Measurements from ENCODE around the gene PHOX2A. TPM values are rescaled to one million over a fixed set of nuclear protein-coding genes. Genes with fewer than 3 reads are reported as not detected.
A peak's percentile ranks its signal among the peaks of the same experiment; 100 is the strongest.

PHOX2A gene
- total and polyA plus RNA-seq, 2 of the 13 experiments (the other 11 are each of a cell fraction or from before 2014, with no cell fraction given): not detected

GRCh38 chr11:72245263-72245816 lies 1.4 kb upstream of the PHOX2A start (continued):
- TF ChIP-seq RELA (CRISPR knock-in tag; IDR thresholded peaks at IDR 0.05) (no peak), NR1H2 (CRISPR knock-in tag; IDR thresholded peaks at IDR 0.05; ENCODE audit: borderline replicate concordance, low read depth) (no peak)

DNA sequence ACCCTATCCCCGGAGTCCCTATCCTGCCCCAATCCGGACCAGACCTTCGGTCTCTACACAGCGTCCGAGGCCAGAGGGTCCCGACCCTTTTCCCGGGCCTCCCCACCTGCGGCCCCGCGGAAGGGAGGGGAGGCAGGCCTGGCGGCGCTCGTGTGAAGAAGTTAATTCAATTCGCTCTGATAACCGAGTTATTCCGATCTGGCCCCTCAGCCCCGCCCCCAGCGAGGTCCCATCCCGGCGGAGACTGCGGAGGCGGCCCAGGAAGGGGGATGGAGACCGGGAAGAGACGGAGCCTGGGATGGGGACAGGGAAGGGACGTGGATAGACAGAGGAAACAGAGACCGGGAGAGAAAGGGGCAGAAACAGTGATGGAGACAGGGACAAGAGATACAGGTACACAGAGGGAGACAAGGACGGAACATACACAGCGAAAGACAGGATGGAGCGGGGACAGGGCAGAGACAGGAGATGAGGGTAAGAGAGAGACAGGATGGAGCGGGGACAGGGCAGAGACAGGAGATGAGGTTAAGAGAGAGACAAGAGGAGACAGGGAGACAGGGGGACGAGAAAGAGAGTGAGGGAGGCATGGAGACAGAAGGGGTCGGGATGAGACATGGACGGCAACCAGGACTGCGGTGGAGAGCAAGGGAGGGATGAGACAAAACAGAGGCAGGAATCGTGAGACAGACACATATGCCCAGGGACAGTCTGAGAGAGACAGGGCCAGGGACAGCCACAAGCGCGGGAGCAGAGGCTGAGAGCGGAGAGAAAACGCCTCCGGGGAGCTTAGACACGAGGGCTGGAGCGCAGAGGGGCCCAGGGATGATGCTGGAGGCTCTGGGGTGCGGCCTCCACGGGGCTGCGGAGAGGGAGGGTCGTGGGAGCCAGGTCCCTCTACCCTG lies 636 bp upstream of the PHOX2A start:
- POLR2A ChIA-PET: interaction anchor here (1.0 kb wide), 1 partner anchor 20 kb away, joined by 3 read pairs; the partner anchor contains the start of gene INPPL1
- TF ChIP-seq FOXK2 (IDR thresholded peaks at IDR 0.05) (0 out of 2 replicates have a peak, but pooled peaks have one; percentile 15), EZH2 (conservative IDR thresholded peaks at IDR 0.05; ENCODE audit: low read depth, low read length) (0 out of 2 replicates have a peak, but pooled peaks have one; percentile 60), CC2D1A (CRISPR knock-in tag; IDR thresholded peaks at IDR 0.05) (no peak)
- BruUV-seq (replicated peaks): no TSS peak
- no peak overlapping the region for H3K27ac ChIP-seq (ENCODE audit: extremely low read length, insufficient read depth, low read length)
- intact Hi-C loops (cut with micrococcal nuclease; ENCODE audit: unreplicated experiment): no loop called here
- no peak for ATAC-seq
- H2AFZ ChIP-seq (ENCODE audit: low read length): no peak overlapping the region
- no peaks in the 10 kb centered on the region for H3K9me3 ChIP-seq (ENCODE audit: low read length)
- WGBS (ENCODE audit: low lambda C conversion rate): 35% methylated on average over 32 of the region's 46 CpGs
- no peaks in the 10 kb centered on the region for H4K20me1 ChIP-seq (ENCODE audit: insufficient read depth, low read length)
- no peak overlapping the region for H3K4me2 ChIP-seq (ENCODE audit: low read depth, low read length)
- H3K4me1 ChIP-seq (ENCODE audit: insufficient read depth, low read length): peaks cover 13% of the 10 kb centered on the region
- H3K4me3 ChIP-seq (replicated peaks in 1 of 3; ENCODE audit: insufficient read depth in 1 of 3, low read depth in 2 of 3, low read length in 3 of 3): no peak overlapping the region
- CTCF ChIA-PET (ENCODE audit: low intra/inter-chr PET ratio, low total read pairs): no interaction called here
- peaks cover 13 to 76% of the 10 kb centered on the region in 2 experiments for H3K27me3 ChIP-seq (ENCODE audit: control insufficient read depth in 1 of 2, insufficient read depth in 2 of 2, low read length in 2 of 2)
- DNase-seq (ENCODE audit: low spot score): no peak
- in situ Hi-C loops (cut with HindIII; ENCODE audit: extremely low pct_ligation_motif_present, low pct_unique_long_range_greater_than_20kb): no loop called here
- no peak for FAIRE-seq
- H3K36me3 ChIP-seq (replicated peaks in 1 of 2; ENCODE audit: control insufficient read depth in 1 of 2, insufficient read depth in 2 of 2, low read length in 2 of 2): no peaks in the 10 kb centered on the region
- no peaks in the 10 kb centered on the region for H3K79me2 ChIP-seq (ENCODE audit: insufficient read depth, low read length)
- H3K9ac ChIP-seq (ENCODE audit: insufficient read depth, low read depth, low read length): no peak overlapping the region
